Mesangial cell (primary cell): ENCODE results near the gene GPATCH2L. TPM values are rescaled to one million over a fixed set of nuclear protein-coding genes. Genes with fewer than 3 reads are reported as not detected.

Experiments
- total RNA-seq: library from RNA; depleted of rRNA; stranded (reverse); fragments of >200 nt; gene quantifications from 2 replicates; pipeline ENCODE4 v1.2.3, GENCODE V29; 2015

The GPATCH2L gene
- 31.8 and 39.3 TPM in 2 replicates for total RNA-seq

DNA sequence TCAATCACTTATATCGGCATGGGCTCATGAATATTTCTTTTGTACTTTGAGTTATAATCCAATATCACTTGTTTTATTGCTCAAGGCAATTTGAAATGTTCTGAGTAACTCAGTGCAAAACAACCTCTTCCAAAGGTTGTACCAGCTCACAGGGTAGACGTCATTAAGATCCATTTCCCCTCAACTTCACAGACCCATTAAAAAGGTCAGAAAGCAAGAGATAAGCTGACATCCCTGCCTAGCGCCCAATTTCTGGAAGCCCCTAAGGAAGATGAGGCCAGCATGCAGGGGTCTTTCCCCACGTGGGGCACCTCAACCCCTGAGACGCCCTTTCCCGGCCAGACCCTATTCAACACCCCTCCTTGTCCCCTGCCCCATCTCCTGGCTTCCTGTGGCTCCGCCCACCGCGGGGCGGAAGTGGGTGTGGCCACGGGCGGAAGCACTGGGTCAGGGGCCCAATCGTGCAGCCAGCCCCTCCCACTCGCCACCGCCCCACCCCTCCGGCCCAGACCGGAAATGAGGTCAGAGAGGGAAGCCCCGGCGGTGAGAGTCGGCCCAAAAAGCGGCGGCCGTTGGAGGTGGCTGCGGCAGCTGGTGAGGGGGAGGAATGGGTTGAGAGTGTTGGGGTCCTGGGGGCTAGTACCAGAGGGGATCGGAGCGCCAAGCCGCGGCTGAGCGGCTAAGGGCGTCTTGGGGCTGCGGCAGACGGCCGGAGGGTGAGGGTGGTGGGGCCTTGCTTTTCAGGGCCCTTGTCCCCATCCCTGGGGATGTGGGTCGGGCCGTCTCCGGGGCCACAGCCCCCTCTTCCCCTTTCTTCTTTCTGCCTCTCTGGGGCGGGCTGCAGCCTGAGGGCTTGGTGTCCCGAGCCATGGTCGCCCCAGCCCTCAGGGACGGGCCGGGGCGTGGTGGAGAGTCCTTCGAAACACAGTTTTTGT lies at the start of gene GPATCH2L:
TSS of gene GPATCH2L (plus strand) at position 525 of the 935 bp plus-strand sequence. CDS start 2,442 bp downstream, outside the sequence.

Other genes starting within 250 kb of the GPATCH2L start
- 1.1 and 7.6 TPM in 2 replicates for gene TGFB3, start 169.9 kb upstream of the GPATCH2L start, total RNA-seq
- 21.8 and 40.9 TPM in 2 replicates for gene IFT43, start 166.2 kb upstream of the GPATCH2L start, total RNA-seq
- gene ESRRB, start 224.2 kb downstream of the GPATCH2L start, total RNA-seq = not detected in 2 replicates